Measurements from ENCODE around the gene CNTFR. TPM values are rescaled to one million over a fixed set of nuclear protein-coding genes. Genes with fewer than 3 reads are reported as not detected.

The CNTFR gene
- total and polyA plus RNA-seq, 2 experiments from 2014 or later: 0.73 to 1.9 TPM

- H3K27me3 Mint-ChIP-seq (ENCODE audit: insufficient read depth, low read depth, poor library complexity): peaks cover 6% of the 10 kb centered on the region
Observed at GRCh38 chr9:34501889-34502425, 87.6 kb downstream of the CNTFR start.

More at GRCh38 chr9:34501889-34502425, 87.6 kb downstream of the CNTFR start:
- H3K9me3 Mint-ChIP-seq: no peaks in the 10 kb centered on the region
- H3K36me3 Mint-ChIP-seq (ENCODE audit: low read depth): no peaks in the 10 kb centered on the region
- no peaks in the 10 kb centered on the region for H3K36me3 ChIP-seq (ENCODE audit: insufficient read depth)
- H3K4me1 ChIP-seq (ENCODE audit: insufficient read depth): 0 out of 2 replicates have a peak, but pooled peaks cover 6% of the 10 kb centered on the region
- H3K9me2 ChIP-seq (ENCODE audit: insufficient read depth): no peaks in the 10 kb centered on the region
- ATAC-seq (peak; percentile 81), DNase-seq (ENCODE audit: low spot score) (peak; percentile 51)
- no peaks in the 10 kb centered on the region for H3K27me3 ChIP-seq (ENCODE audit: insufficient read depth)
- H3K4me3 Mint-ChIP-seq: no peak overlapping the region
- no peak overlapping the region for H3K4me2 ChIP-seq
- H3K4me1 Mint-ChIP-seq: peaks cover 2% of the 10 kb centered on the region; the same call in 1 of the 3 replicates
- no peak overlapping the region for H2AFZ ChIP-seq
- H3K27ac ChIP-seq (ENCODE audit: low read depth): no peak overlapping the region
- no peaks in the 10 kb centered on the region for H4K20me1 ChIP-seq (replicated peaks; ENCODE audit: insufficient read depth)
- no peaks in the 10 kb centered on the region for H3F3A ChIP-seq (replicated peaks; ENCODE audit: low read depth)
- no peaks in the 10 kb centered on the region for H3K79me2 ChIP-seq (replicated peaks; ENCODE audit: insufficient read depth)
- no peak overlapping the region for H3K27ac Mint-ChIP-seq
- no peak overlapping the region for H3K4me3 ChIP-seq
- TF ChIP-seq CTCF (conservative IDR thresholded peaks at IDR 0.05; ENCODE audit: low read depth in 2 of 2): peak in 1 of 2 experiments; percentile 62; a peak in 2 of 4 replicates
- no peak for TF ChIP-seq JUNB (IDR thresholded peaks at IDR 0.05; ENCODE audit: unreplicated experiment)

Other genes with a start within 250 kb of the CNTFR start
- gene MYORG, start 212.8 kb downstream of the CNTFR start, total RNA-seq (2014; rRNA removed; shearing (Covaris generic)): 4.9 and 7.3 TPM in 2 replicates
- 1.3 and 1.5 TPM in 2 replicates for gene MYORG, start 212.8 kb downstream of the CNTFR start, polyA plus RNA-seq (2016; fragmentation: Nextera tagmentation; extraction: Ambion mirVana)
- 6.1 and 7.2 TPM in 2 replicates for gene FAM219A, start 131.2 kb downstream of the CNTFR start, total RNA-seq (2014; rRNA removed; shearing (Covaris generic))
- 3.3 and 3.8 TPM in 2 replicates for gene FAM219A, start 131.2 kb downstream of the CNTFR start, polyA plus RNA-seq (2016; fragmentation: Nextera tagmentation; extraction: Ambion mirVana)
- 0.19 and 1.0 TPM in 2 replicates for gene DNAI1, start 130.9 kb downstream of the CNTFR start, total RNA-seq (2014; rRNA removed; shearing (Covaris generic))
- 0.82 and 1.1 TPM in 2 replicates for gene DNAI1, start 130.9 kb downstream of the CNTFR start, polyA plus RNA-seq (2016; fragmentation: Nextera tagmentation; extraction: Ambion mirVana)
- 9.2 and 13.8 TPM in 2 replicates for gene ENHO, start 66.7 kb downstream of the CNTFR start, total RNA-seq (2014; rRNA removed; shearing (Covaris generic))
- 17.5 and 19.7 TPM in 2 replicates for gene ENHO, start 66.7 kb downstream of the CNTFR start, polyA plus RNA-seq (2016; fragmentation: Nextera tagmentation; extraction: Ambion mirVana)
- gene RPP25L, start 22.4 kb upstream of the CNTFR start, total RNA-seq (2014; rRNA removed; shearing (Covaris generic)): 19.9 and 25.1 TPM in 2 replicates
- 16.4 and 18.5 TPM in 2 replicates for gene RPP25L, start 22.4 kb upstream of the CNTFR start, polyA plus RNA-seq (2016; fragmentation: Nextera tagmentation; extraction: Ambion mirVana)
- 12.9 and 20.6 TPM in 2 replicates for gene DCTN3, start 30.8 kb upstream of the CNTFR start, total RNA-seq (2014; rRNA removed; shearing (Covaris generic))
- 17.9 and 23.2 TPM in 2 replicates for gene DCTN3, start 30.8 kb upstream of the CNTFR start, polyA plus RNA-seq (2016; fragmentation: Nextera tagmentation; extraction: Ambion mirVana)
- 0.49 TPM in 1 of 2 replicates, not detected in the other for gene ARID3C, start 39.3 kb upstream of the CNTFR start, total RNA-seq (2014; rRNA removed; shearing (Covaris generic))
- not detected in 2 replicates for gene ARID3C, start 39.3 kb upstream of the CNTFR start, polyA plus RNA-seq (2016; fragmentation: Nextera tagmentation; extraction: Ambion mirVana)
- 104 and 167 TPM in 2 replicates for gene SIGMAR1, start 48.1 kb upstream of the CNTFR start, total RNA-seq (2014; rRNA removed; shearing (Covaris generic))
- 76.4 and 82.3 TPM in 2 replicates for gene SIGMAR1, start 48.1 kb upstream of the CNTFR start, polyA plus RNA-seq (2016; fragmentation: Nextera tagmentation; extraction: Ambion mirVana)
- 14.5 and 31.5 TPM in 2 replicates for gene GALT, start 57.0 kb upstream of the CNTFR start, total RNA-seq (2014; rRNA removed; shearing (Covaris generic))
- 31.6 and 35.1 TPM in 2 replicates for gene GALT, start 57.0 kb upstream of the CNTFR start, polyA plus RNA-seq (2016; fragmentation: Nextera tagmentation; extraction: Ambion mirVana)
- gene IL11RA, start 62.5 kb upstream of the CNTFR start, total RNA-seq (2014; rRNA removed; shearing (Covaris generic)): 4.9 and 5.8 TPM in 2 replicates
- gene IL11RA, start 62.5 kb upstream of the CNTFR start, polyA plus RNA-seq (2016; fragmentation: Nextera tagmentation; extraction: Ambion mirVana): 3.1 and 4.0 TPM in 2 replicates
- gene CCL27, start 72.9 kb upstream of the CNTFR start, total RNA-seq (2014; rRNA removed; shearing (Covaris generic)): not detected in 2 replicates
- not detected in 2 replicates for gene CCL27, start 72.9 kb upstream of the CNTFR start, polyA plus RNA-seq (2016; fragmentation: Nextera tagmentation; extraction: Ambion mirVana)
- gene CCL19, start 101.6 kb upstream of the CNTFR start, total RNA-seq (2014; rRNA removed; shearing (Covaris generic)): not detected in 2 replicates
- gene CCL19, start 101.6 kb upstream of the CNTFR start, polyA plus RNA-seq (2016; fragmentation: Nextera tagmentation; extraction: Ambion mirVana): not detected in 2 replicates
- not detected in 2 replicates for gene CCL21, start 120.4 kb upstream of the CNTFR start, total RNA-seq (2014; rRNA removed; shearing (Covaris generic))
- gene CCL21, start 120.4 kb upstream of the CNTFR start, polyA plus RNA-seq (2016; fragmentation: Nextera tagmentation; extraction: Ambion mirVana): not detected in 2 replicates

All from GM23338 (cell line).